H1 (cell line): Measurements from ENCODE around the gene CD96. TPM values are rescaled to one million over a fixed set of nuclear protein-coding genes. Genes with fewer than 3 reads are reported as not detected.

Experiments used
- CTCF ChIA-PET: fragments of 300-600 bp; sonication (Branson Sonifier 250); formaldehyde crosslinking; loops from one replicate; lab custom pipeline; 2021; ENCODE audit not compliant: partially characterized antibody; lab: Charles Lee
- POLR2A ChIA-PET: fragments of 300-600 bp; sonication (Branson Sonifier 250); formaldehyde crosslinking; loops from one replicate; lab custom pipeline; 2021; ENCODE audit warnings: inconsistent platforms; ENCODE audit not compliant: partially characterized antibody; lab: Charles Lee
- DNase-seq, 2 experiments: peaks; one replicate each; pipeline versions ENCODE4 v3.0.0 to v3.0.0-alpha.2; 2010 to 2022; ENCODE audit warnings: low spot score in 2 of 2, low read depth in 1 of 2, mixed read lengths in 1 of 2
- FAIRE-seq: peaks from 2 replicates; lab custom pipeline; 2011; peaks lifted over from hg19 to GRCh38; lab: Jason Lieb, UNC
- H2AFZ ChIP-seq: 2 replicates; pipeline ENCODE4 v1.8.1; 2012; ENCODE audit warnings: low read length, inconsistent platforms
- H2AK5ac ChIP-seq: 2 replicates; pipeline ENCODE4 v1.6.1; 2013; ENCODE audit warnings: low read depth, low read length
- H2BK120ac ChIP-seq: replicated peaks from 2 replicates; pipeline ENCODE3; 2013; ENCODE audit warnings: low read depth, low read length, inconsistent platforms
- H2BK12ac ChIP-seq: 2 replicates; pipeline ENCODE4 v1.6.1; 2013; ENCODE audit warnings: low read depth, low read length
- H2BK15ac ChIP-seq: 2 replicates; pipeline ENCODE4 v1.6.1; 2013; ENCODE audit warnings: low read length
- H2BK20ac ChIP-seq: 2 replicates; pipeline ENCODE4 v1.6.1; 2013; ENCODE audit warnings: low read length
- H2BK5ac ChIP-seq: 2 replicates; pipeline ENCODE4 v1.6.1; 2013; ENCODE audit warnings: low read depth, low read length
- H3K14ac ChIP-seq: 2 replicates; pipeline ENCODE4 v1.6.1; 2013; ENCODE audit warnings: inconsistent platforms; ENCODE audit not compliant: insufficient read length
- H3K18ac ChIP-seq: 2 replicates; pipeline ENCODE4 v1.6.1; 2013; ENCODE audit warnings: low read length; ENCODE audit errors: extremely low read depth
- H3K23ac ChIP-seq: 2 replicates; pipeline ENCODE4 v1.6.1; 2013; ENCODE audit warnings: inconsistent platforms; ENCODE audit not compliant: insufficient read length
- H3K23me2 ChIP-seq: 2 replicates; pipeline ENCODE4 v1.6.1; 2013; ENCODE audit warnings: low read depth, low read length
- H3K27ac ChIP-seq: 2 replicates; pipeline ENCODE4 v1.6.1; 2011; ENCODE audit warnings: low read depth, low read length, inconsistent platforms
- H3K27me3 ChIP-seq, 4 experiments: replicated peaks in 1 of 4; 1 replicate in 1 of 4; 2 replicates in 3 of 4; pipeline versions ENCODE4 v1.6.1 to v1.8.1; 2011 to 2013; ENCODE audit warnings: low read length in 3 of 4, mild to moderate bottlenecking in 3 of 4, inconsistent platforms in 2 of 4, mixed read lengths in 2 of 4, moderate library complexity in 1 of 4; ENCODE audit not compliant: control insufficient read depth in 3 of 4, insufficient read depth in 3 of 4; ENCODE audit errors: extremely low read depth in 1 of 4
- H3K36me3 ChIP-seq, 4 experiments: 2 replicates each; pipeline versions ENCODE4 v1.6.1 to v1.8.1; 2011 to 2013; ENCODE audit warnings: mild to moderate bottlenecking in 4 of 4, low read length in 3 of 4, moderate library complexity in 2 of 4, control low read depth in 1 of 4, inconsistent platforms in 1 of 4; ENCODE audit not compliant: insufficient read depth in 4 of 4, control insufficient read depth in 2 of 4
- H3K4ac ChIP-seq: replicated peaks from 2 replicates; pipeline ENCODE3; 2013; ENCODE audit warnings: low read length, low read depth, mixed read lengths, inconsistent platforms; ENCODE audit not compliant: insufficient read length
- H3K4me1 ChIP-seq, 4 experiments: replicated peaks in 1 of 4; 1 replicate in 1 of 4; 2 replicates in 3 of 4; pipeline versions ENCODE4 v1.6.1 to v1.8.1; 2011 to 2013; ENCODE audit warnings: low read length in 3 of 4, inconsistent platforms in 2 of 4, mixed read lengths in 1 of 4; ENCODE audit not compliant: insufficient read depth in 4 of 4, control insufficient read depth in 3 of 4
- H3K4me2 ChIP-seq, 2 experiments: 2 replicates each; pipeline versions ENCODE4 v1.6.1 to v1.8.1; 2011 to 2013; ENCODE audit warnings: low read depth in 2 of 2, low read length in 2 of 2, control low read depth in 1 of 2, inconsistent platforms in 1 of 2, mild to moderate bottlenecking in 1 of 2; ENCODE audit not compliant: insufficient read depth in 1 of 2
- H3K4me3 ChIP-seq, 4 experiments: fragments of 200-600, 300-600 bp in 1 of 4; sonication (generic), shearing (Covaris generic), sonication (Bioruptor Twin) in 1 of 4; 2 replicates each; pipeline versions ENCODE4 v1.5.1 to v1.8.1; 2011 to 2016; ENCODE audit warnings: low read length in 4 of 4, low read depth in 3 of 4, control low read depth in 2 of 4, inconsistent platforms in 2 of 4, mild to moderate bottlenecking in 2 of 4, mixed read lengths in 1 of 4, moderate library complexity in 1 of 4; ENCODE audit not compliant: insufficient read depth in 2 of 4; ENCODE audit errors: extremely low read depth in 1 of 4
- H3K56ac ChIP-seq: replicated peaks from 2 replicates; pipeline ENCODE3; 2013; ENCODE audit warnings: low read depth, mild to moderate bottlenecking, mixed read lengths, low read length, inconsistent platforms; ENCODE audit not compliant: insufficient read length
- H3K79me1 ChIP-seq: 2 replicates; pipeline ENCODE4 v1.6.1; 2013; ENCODE audit warnings: low read depth, low read length, control low read depth
- H3K79me2 ChIP-seq, 2 experiments: 2 replicates each; pipeline versions ENCODE4 v1.6.1 to v1.8.1; 2012 to 2013; ENCODE audit warnings: low read length in 2 of 2, mild to moderate bottlenecking in 2 of 2, inconsistent platforms in 1 of 2; ENCODE audit not compliant: insufficient read depth in 2 of 2, control insufficient read depth in 1 of 2
- H3K9ac ChIP-seq, 4 experiments: replicated peaks in 1 of 4; 1 replicate in 1 of 4; 2 replicates in 3 of 4; pipeline versions ENCODE4 v1.6.1 to v1.8.1; 2011 to 2013; ENCODE audit warnings: low read depth in 3 of 4, low read length in 3 of 4, control low read depth in 2 of 4, mild to moderate bottlenecking in 2 of 4, moderate library complexity in 2 of 4, inconsistent platforms in 1 of 4; ENCODE audit errors: extremely low read depth in 1 of 4
- H3K9me3 ChIP-seq, 2 experiments: 2 replicates each; pipeline versions ENCODE4 v1.6.1 to v1.8.1; 2012 to 2013; ENCODE audit warnings: mild to moderate bottlenecking in 2 of 2, moderate library complexity in 2 of 2, control low read depth in 1 of 2, inconsistent platforms in 1 of 2, low read depth in 1 of 2, low read length in 1 of 2, mixed read lengths in 1 of 2; ENCODE audit not compliant: insufficient read depth in 2 of 2
- H4K20me1 ChIP-seq, 2 experiments: replicated peaks in 1 of 2; 2 replicates each; pipeline versions ENCODE3 to v1.8.1; 2011 to 2013; ENCODE audit warnings: inconsistent platforms in 2 of 2, low read length in 2 of 2, mild to moderate bottlenecking in 1 of 2; ENCODE audit not compliant: insufficient read depth in 2 of 2, control insufficient read depth in 1 of 2
- H4K5ac ChIP-seq: 2 replicates; pipeline ENCODE4 v1.6.1; 2013; ENCODE audit warnings: low read length, low read depth, mixed read lengths, inconsistent platforms; ENCODE audit not compliant: insufficient read length
- H4K8ac ChIP-seq: 2 replicates; pipeline ENCODE4 v1.8.0; 2013; ENCODE audit warnings: mild to moderate bottlenecking, moderate library complexity, low read length, inconsistent platforms; ENCODE audit not compliant: insufficient read depth; ENCODE audit errors: extremely low read depth
- H4K91ac ChIP-seq: replicated peaks from 2 replicates; pipeline ENCODE3; 2013; ENCODE audit warnings: low read length, mixed read lengths, inconsistent platforms; ENCODE audit not compliant: insufficient read length
- BRCA1 ChIP-seq: IDR thresholded peaks from 2 replicates; pipeline ENCODE4 v1.6.1; 2012; ENCODE audit warnings: low read depth, low read length, improper control_type of control experiment
- CBX8 ChIP-seq: fragments of 300-800, 300-1000 bp; sonication (generic); IDR thresholded peaks from 2 replicates; pipeline ENCODE4 v1.7.1; 2016; ENCODE audit warnings: low read depth, low read length, borderline replicate concordance
- CHD1 ChIP-seq: IDR thresholded peaks from 2 replicates; pipeline ENCODE4 v1.6.1; 2012; ENCODE audit warnings: low read depth, low read length, improper control_type of control experiment
- CREB1 ChIP-seq: IDR thresholded peaks from 2 replicates; pipeline ENCODE4 v1.6.1; 2012; ENCODE audit warnings: inconsistent platforms
- EGR1 ChIP-seq: IDR thresholded peaks from 2 replicates; pipeline ENCODE4 v1.6.1; 2011; ENCODE audit warnings: low read depth, low read length, borderline replicate concordance
- KDM5A ChIP-seq: fragments of 200-600 bp; IDR thresholded peaks from 2 replicates; pipeline ENCODE4 v1.7.1; 2012; ENCODE audit warnings: mild to moderate bottlenecking, low read length, inconsistent platforms, mixed read lengths
- POLR2A ChIP-seq, 2 experiments: IDR thresholded peaks; 1 replicate in 1 of 2; 2 replicates in 1 of 2; pipeline ENCODE4 v1.6.1; 2011; ENCODE audit warnings: low read depth in 2 of 2, low read length in 2 of 2, mild to moderate bottlenecking in 2 of 2; ENCODE audit errors: control extremely low read depth in 1 of 2
- SIRT6 ChIP-seq: IDR thresholded peaks from one replicate; pipeline ENCODE4 v1.7.1; 2012; ENCODE audit warnings: low read length, inconsistent platforms
- WGBS, 2 experiments: shearing (Covaris generic) in 1 of 2; methylation state at CpG; one replicate each; pipeline versions ENCODE4 v1.1.6 to v1.1.7; 2013 to 2015; ENCODE audit warnings: low lambda C conversion rate in 2 of 2, mixed read lengths in 2 of 2, inconsistent platforms in 1 of 2, low coverage in 1 of 2, missing lambda C conversion rate in 1 of 2; ENCODE audit not compliant: insufficient replicate concordance in 2 of 2, insufficient coverage in 1 of 2, insufficient read length in 1 of 2; ENCODE audit errors: extremely low coverage in 1 of 2, missing lambda C conversion rate in 1 of 2; 5-methylcytosine and 5-hydroxymethylcytosine counted together
- polyA plus RNA-seq, 7 experiments: library from polyadenylated mRNA; depleted of rRNA in 3 of 7; stranded (reverse) in 5 of 7; unstranded in 2 of 7; fragments of >200 nt in 5 of 7; fragments of 200-250 nt in 2 of 7; gene quantifications; 1 replicate in 5 of 7; 2 replicates in 1 of 7; 4 replicates in 1 of 7; pipeline versions ENCODE4 v1.2.1 to v1.2.3, GENCODE V29; 2011 to 2013; ENCODE audit warnings: missing spikeins in 2 of 7, mixed read lengths in 2 of 7
- total RNA-seq: library from RNA; stranded (reverse); fragmentation: NEBNext Ultra II Directional; extraction: Animal tissue kit (Norgen Biotek cat#: 25700); gene quantifications from 2 replicates; pipeline ENCODE4 v1.2.1, GENCODE V29; 2021
- TF ChIP-seq, protein P1 (sequence below): IDR thresholded peaks from 2 replicates; pipeline ENCODE4 v1.6.1; 2011; ENCODE audit warnings: low read length, improper control_type of control experiment

Gene CD96
- total and polyA plus RNA-seq, 2 of the 8 experiments (the other 6 are each of a cell fraction or from before 2014, with no cell fraction given), result not detected

DNA sequence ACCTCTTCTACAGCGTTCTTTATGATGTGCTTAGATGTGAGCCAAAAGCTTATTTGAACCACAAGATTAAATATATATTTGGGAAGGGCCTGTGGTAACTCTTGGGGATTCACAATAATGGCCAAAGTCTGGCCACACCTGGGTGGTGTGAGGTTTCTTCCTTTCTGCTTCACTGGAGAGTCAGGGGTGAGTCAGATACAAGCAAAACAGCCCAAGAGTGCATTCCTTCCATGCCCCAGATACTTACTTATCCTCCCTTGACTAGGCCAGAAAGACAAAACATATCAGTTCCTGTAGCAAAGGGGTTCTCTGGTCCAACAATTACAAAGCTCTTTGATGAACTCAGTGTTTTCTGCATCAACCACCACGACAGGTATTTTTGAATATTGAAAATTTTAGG, 52.2 kb downstream of the CD96 start:
- TF ChIP-seq SIRT6 (no peak), EGR1 (no peak), CREB1 (no peak), POLR2A (IDR thresholded peaks at IDR 0.05; ENCODE audit: control extremely low read depth in 1 of 2, low read depth in 2 of 2, low read length in 2 of 2) (no peak), BRCA1 (no peak), CHD1 (no peak), CBX8 (no peak), KDM5A (no peak)
- TF ChIP-seq, protein P1, sequence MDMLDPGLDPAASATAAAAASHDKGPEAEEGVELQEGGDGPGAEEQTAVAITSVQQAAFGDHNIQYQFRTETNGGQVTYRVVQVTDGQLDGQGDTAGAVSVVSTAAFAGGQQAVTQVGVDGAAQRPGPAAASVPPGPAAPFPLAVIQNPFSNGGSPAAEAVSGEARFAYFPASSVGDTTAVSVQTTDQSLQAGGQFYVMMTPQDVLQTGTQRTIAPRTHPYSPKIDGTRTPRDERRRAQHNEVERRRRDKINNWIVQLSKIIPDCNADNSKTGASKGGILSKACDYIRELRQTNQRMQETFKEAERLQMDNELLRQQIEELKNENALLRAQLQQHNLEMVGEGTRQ, result no peak
- no peak overlapping the region for H2AFZ ChIP-seq
- H3K9me3 ChIP-seq, result no peaks in the 10 kb centered on the region
- no peak overlapping the region for H4K8ac ChIP-seq
- ChIA-PET CTCF (no interaction called here), POLR2A (no interaction called here)
- no peak overlapping the region for H3K4me2 ChIP-seq
- H3K36me3 ChIP-seq, result no peaks in the 10 kb centered on the region
- no peaks in the 10 kb centered on the region for H3K79me1 ChIP-seq
- H2BK15ac ChIP-seq, result no peak overlapping the region
- H2BK12ac ChIP-seq, result no peak overlapping the region
- H3K56ac ChIP-seq, result no peak overlapping the region
- H3K23me2 ChIP-seq, result no peaks in the 10 kb centered on the region
- DNase-seq (no peak), FAIRE-seq (no peak)
- H3K4ac ChIP-seq, result no peak overlapping the region
- H3K79me2 ChIP-seq, result no peaks in the 10 kb centered on the region
- no peak overlapping the region for H3K9ac ChIP-seq
- H3K4me3 ChIP-seq, result no peak overlapping the region
- H4K20me1 ChIP-seq, result no peaks in the 10 kb centered on the region
- no peak overlapping the region for H4K5ac ChIP-seq
- no peak overlapping the region for H3K23ac ChIP-seq
- WGBS, 2 experiments, result 84% methylated on average over 2 of the region's 2 CpGs; no CpG with 5 or more reads in 1 of the 2 experiments
- H3K27me3 ChIP-seq, result no peaks in the 10 kb centered on the region
- H2BK5ac ChIP-seq, result no peak overlapping the region
- H3K27ac ChIP-seq, result no peak overlapping the region
- H2BK20ac ChIP-seq, result no peak overlapping the region
- H4K91ac ChIP-seq, result no peak overlapping the region
- no peaks in the 10 kb centered on the region for H3K4me1 ChIP-seq
- H3K14ac ChIP-seq, result no peak overlapping the region
- no peak overlapping the region for H2AK5ac ChIP-seq
- H3K18ac ChIP-seq, result no peak overlapping the region
- H2BK120ac ChIP-seq, result no peak overlapping the region
